GM23338 (cell line): ENCODE results near the gene JAKMIP3.

Source experiments
- CREB1 ChIP-seq: fragments of 250-450 bp; sonication (Bioruptor Pico); IDR thresholded peaks from 2 replicates; pipeline ENCODE4 v1.5.0; 2020; ENCODE audit warnings: low read depth, mild to moderate bottlenecking, moderate library complexity
- CTCF ChIP-seq, 2 experiments: fragments of 200-600 bp in 1 of 2; sonication (generic) in 1 of 2; conservative IDR thresholded peaks; 2 replicates each; pipeline versions ENCODE4 v1.5.1 to v1.6.1; 2016 to 2017; ENCODE audit warnings: antibody characterized with exemption in 2 of 2, low read depth in 2 of 2, mild to moderate bottlenecking in 2 of 2, moderate library complexity in 1 of 2
- EZH2 ChIP-seq: fragments of 200-600 bp; sonication (generic); IDR thresholded peaks from one replicate; pipeline ENCODE4 v1.8.0; 2017; ENCODE audit warnings: antibody characterized with exemption, mild to moderate bottlenecking, low read depth; ENCODE audit not compliant: unreplicated experiment
- EZH2phosphoT487 ChIP-seq: fragments of 200-600 bp; sonication (generic); IDR thresholded peaks from one replicate; pipeline ENCODE4 v1.8.1; 2018; ENCODE audit warnings: antibody characterized with exemption; ENCODE audit not compliant: unreplicated experiment
- POLR2AphosphoS5 ChIP-seq: IDR thresholded peaks from 2 replicates; pipeline ENCODE4 v1.6.1; 2016; ENCODE audit warnings: antibody characterized with exemption, low read depth
- REST ChIP-seq: IDR thresholded peaks from one replicate; pipeline ENCODE4 v1.6.1; 2018; ENCODE audit warnings: antibody characterized with exemption; ENCODE audit not compliant: unreplicated experiment

- no peak for TF ChIP-seq CTCF (conservative IDR thresholded peaks at IDR 0.05; ENCODE audit: low read depth in 2 of 2)
- TF ChIP-seq CREB1 (CRISPR knock-in tag): no peak
- no peak for TF ChIP-seq EZH2
- no peak for TF ChIP-seq POLR2AphosphoS5
- TF ChIP-seq EZH2phosphoT487: no peak
- TF ChIP-seq REST: no peak
Observed at GRCh38 chr10:132076578-132077081, 10.9 kb downstream of the JAKMIP3 start.
